Measurements from ENCODE around the gene SHROOM4.

SHROOM4 gene

DNA sequence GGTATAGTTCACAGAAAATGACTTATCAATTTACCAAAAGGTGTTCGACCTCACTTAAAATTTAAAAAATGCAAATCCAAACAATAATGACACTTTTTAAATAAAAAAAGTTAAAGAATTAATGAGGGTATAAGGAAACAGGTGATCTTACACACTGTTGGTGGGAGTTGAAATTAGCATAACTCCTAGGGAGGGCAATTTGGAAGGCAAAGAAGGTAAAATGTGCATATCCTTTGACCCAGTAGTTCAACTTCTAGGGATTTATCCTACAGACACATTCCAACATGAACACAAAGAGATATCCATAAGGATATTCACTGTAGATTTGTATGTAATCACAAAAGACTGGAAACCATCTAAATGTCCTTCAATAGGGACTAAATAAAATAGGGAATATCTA is 199.5 kb downstream of the SHROOM4 start:
- no peak for DNase-seq (ENCODE audit: low spot score)

DNA sequence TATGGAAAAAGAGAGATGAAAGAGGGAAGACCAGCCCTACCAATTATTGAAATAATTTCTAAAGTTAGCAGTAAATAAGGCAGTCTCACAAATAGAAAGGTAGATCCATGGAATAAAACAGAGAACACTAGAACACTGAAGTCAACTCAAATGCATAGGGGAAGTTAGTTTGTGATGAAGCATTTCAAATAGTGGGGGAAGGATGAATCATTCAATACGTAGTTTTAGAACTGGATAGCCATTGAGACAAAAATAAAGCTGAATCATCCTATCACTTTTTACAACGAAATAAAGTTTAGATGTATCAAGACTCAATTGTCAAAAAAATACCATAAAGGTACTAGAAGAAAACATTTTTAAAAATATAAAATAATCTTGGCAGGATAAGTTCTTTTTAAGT is 200.1 kb downstream of the SHROOM4 start:
- no peaks in the 10 kb centered on the region for H3K9me3 ChIP-seq (ENCODE audit: severe bottlenecking)
- no peaks in the 10 kb centered on the region for H3K4me1 ChIP-seq (ENCODE audit: insufficient read depth, poor library complexity, severe bottlenecking)
- no peak overlapping the region for H3K4me3 ChIP-seq (ENCODE audit: severe bottlenecking)
- no peaks in the 10 kb centered on the region for H3K27me3 ChIP-seq (ENCODE audit: insufficient read depth, poor library complexity, severe bottlenecking)
- H3K27ac ChIP-seq (ENCODE audit: poor library complexity, severe bottlenecking): no peak overlapping the region
- H3K36me3 ChIP-seq (ENCODE audit: low read depth): no peaks in the 10 kb centered on the region
- no peak for ATAC-seq (ENCODE audit: low read depth)
- TF ChIP-seq, protein P1, sequence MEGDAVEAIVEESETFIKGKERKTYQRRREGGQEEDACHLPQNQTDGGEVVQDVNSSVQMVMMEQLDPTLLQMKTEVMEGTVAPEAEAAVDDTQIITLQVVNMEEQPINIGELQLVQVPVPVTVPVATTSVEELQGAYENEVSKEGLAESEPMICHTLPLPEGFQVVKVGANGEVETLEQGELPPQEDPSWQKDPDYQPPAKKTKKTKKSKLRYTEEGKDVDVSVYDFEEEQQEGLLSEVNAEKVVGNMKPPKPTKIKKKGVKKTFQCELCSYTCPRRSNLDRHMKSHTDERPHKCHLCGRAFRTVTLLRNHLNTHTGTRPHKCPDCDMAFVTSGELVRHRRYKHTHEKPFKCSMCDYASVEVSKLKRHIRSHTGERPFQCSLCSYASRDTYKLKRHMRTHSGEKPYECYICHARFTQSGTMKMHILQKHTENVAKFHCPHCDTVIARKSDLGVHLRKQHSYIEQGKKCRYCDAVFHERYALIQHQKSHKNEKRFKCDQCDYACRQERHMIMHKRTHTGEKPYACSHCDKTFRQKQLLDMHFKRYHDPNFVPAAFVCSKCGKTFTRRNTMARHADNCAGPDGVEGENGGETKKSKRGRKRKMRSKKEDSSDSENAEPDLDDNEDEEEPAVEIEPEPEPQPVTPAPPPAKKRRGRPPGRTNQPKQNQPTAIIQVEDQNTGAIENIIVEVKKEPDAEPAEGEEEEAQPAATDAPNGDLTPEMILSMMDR (IDR thresholded peaks at IDR 0.05; ENCODE audit: poor library complexity, severe bottlenecking): no peak
- no peak for DNase-seq (ENCODE audit: low spot score)

More for the DNA sequence above, 199.5 kb downstream of the SHROOM4 start:
- TF ChIP-seq, protein P1 (IDR thresholded peaks at IDR 0.05; ENCODE audit: poor library complexity, severe bottlenecking): no peak
- no peak overlapping the region for H3K27ac ChIP-seq (ENCODE audit: poor library complexity, severe bottlenecking)
- H3K4me3 ChIP-seq (ENCODE audit: severe bottlenecking): no peak overlapping the region
- H3K9me3 ChIP-seq (ENCODE audit: severe bottlenecking): no peaks in the 10 kb centered on the region
- no peaks in the 10 kb centered on the region for H3K36me3 ChIP-seq (ENCODE audit: low read depth)
- no peak for ATAC-seq (ENCODE audit: low read depth)
- no peaks in the 10 kb centered on the region for H3K4me1 ChIP-seq (ENCODE audit: insufficient read depth, poor library complexity, severe bottlenecking)
- H3K27me3 ChIP-seq (ENCODE audit: insufficient read depth, poor library complexity, severe bottlenecking): no peaks in the 10 kb centered on the region

DNA sequence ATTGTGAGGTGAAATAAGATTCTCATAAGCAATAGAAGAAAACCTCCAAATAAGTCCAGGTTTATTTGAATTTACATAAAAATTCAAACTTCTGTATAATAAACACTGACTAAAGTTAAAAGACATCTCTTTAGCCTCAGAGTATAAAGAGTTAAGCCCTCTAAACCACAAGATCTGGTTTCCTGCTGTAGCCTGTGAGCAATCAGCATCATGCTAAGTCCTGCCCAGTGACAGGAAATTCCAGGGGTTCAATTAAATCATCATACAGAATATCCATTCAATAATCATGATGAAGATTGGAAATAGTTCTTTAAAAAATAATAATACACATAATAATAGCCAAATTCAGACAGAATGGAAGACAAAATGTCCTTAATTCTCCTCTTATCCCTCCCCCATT is 204.2 kb downstream of the SHROOM4 start:
- no peaks in the 10 kb centered on the region for H3K4me1 ChIP-seq (ENCODE audit: insufficient read depth, poor library complexity, severe bottlenecking)
- H3K27me3 ChIP-seq (ENCODE audit: insufficient read depth, poor library complexity, severe bottlenecking): no peaks in the 10 kb centered on the region
- H3K4me3 ChIP-seq (ENCODE audit: severe bottlenecking): no peak overlapping the region
- no peak for ATAC-seq (ENCODE audit: low read depth)
- no peak overlapping the region for H3K27ac ChIP-seq (ENCODE audit: poor library complexity, severe bottlenecking)
- no peak for DNase-seq (ENCODE audit: low spot score)
- no peaks in the 10 kb centered on the region for H3K9me3 ChIP-seq (ENCODE audit: severe bottlenecking)
- TF ChIP-seq, protein P1 (IDR thresholded peaks at IDR 0.05; ENCODE audit: poor library complexity, severe bottlenecking): no peak
- H3K36me3 ChIP-seq (ENCODE audit: low read depth): no peaks in the 10 kb centered on the region

DNA sequence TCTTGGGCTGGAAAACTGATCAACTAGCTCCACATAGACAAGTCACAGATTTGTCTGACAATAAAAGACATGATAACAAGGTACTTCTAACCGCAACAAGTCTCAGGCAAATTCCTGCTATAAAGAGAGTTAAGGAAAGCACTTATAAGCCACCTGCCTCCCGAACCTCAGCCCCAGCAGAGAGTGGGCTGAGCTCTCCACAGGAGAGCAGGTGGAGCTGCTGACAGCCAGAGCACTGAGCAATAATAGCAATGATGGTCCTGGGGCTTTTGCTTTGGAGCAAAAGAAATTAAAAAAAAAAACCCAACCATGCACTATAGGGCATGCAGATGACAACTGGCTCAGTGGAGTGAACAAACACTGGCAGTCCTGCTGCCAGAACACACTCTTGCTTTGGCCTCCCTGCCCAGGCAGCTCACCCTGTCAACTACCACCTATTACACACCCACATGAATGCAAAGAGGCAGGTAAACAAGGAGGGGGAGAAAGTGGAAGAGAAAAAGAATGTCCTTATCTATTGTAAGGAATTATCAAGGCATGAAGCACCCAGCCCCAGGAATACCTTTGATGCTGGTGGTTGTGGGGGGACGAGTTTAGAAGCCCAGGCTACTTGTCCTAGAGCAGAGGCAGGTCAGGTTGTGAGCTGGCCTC is 207.6 kb downstream of the SHROOM4 start:
- Histone ChIP-seq H3K4me1 (ENCODE audit: insufficient read depth, poor library complexity, severe bottlenecking) (no peaks in the 10 kb centered on the region), H3K9me3 (ENCODE audit: severe bottlenecking) (no peaks in the 10 kb centered on the region), H3K27me3 (ENCODE audit: insufficient read depth, poor library complexity, severe bottlenecking) (no peaks in the 10 kb centered on the region), H3K36me3 (ENCODE audit: low read depth) (no peaks in the 10 kb centered on the region), H3K27ac (ENCODE audit: poor library complexity, severe bottlenecking) (no peak overlapping the region), H3K4me3 (ENCODE audit: severe bottlenecking) (no peak overlapping the region)
- TF ChIP-seq, protein P1 (IDR thresholded peaks at IDR 0.05; ENCODE audit: poor library complexity, severe bottlenecking): no peak
- DNase-seq (ENCODE audit: low spot score) (no peak), ATAC-seq (ENCODE audit: low read depth) (no peak)

DNA sequence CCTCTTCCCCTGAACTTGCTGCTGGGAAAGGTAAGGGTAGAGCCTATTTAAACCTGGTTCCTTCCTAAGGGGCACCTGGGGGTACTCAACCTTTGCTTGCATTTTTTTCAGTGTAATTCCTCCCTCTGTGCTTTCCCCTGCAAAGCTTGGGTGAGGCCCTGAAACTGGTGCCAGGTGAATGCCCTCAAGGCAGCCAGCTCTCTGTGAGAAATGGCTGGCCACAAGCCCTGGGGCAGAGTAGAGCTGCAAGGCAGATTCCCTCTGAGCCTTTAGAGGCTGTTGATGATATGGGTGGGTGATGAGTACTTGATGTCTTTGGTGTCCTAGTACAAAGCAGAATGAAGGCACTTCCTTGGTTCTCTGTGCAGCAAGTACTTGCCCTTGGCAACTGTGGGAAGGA is 217.9 kb downstream of the SHROOM4 start:
- Histone ChIP-seq H3K4me3 (ENCODE audit: severe bottlenecking) (no peak overlapping the region), H3K27me3 (ENCODE audit: insufficient read depth, poor library complexity, severe bottlenecking) (no peaks in the 10 kb centered on the region), H3K27ac (ENCODE audit: poor library complexity, severe bottlenecking) (no peak overlapping the region), H3K9me3 (ENCODE audit: severe bottlenecking) (no peaks in the 10 kb centered on the region), H3K4me1 (ENCODE audit: insufficient read depth, poor library complexity, severe bottlenecking) (no peaks in the 10 kb centered on the region), H3K36me3 (ENCODE audit: low read depth) (no peaks in the 10 kb centered on the region)
- TF ChIP-seq, protein P1 (IDR thresholded peaks at IDR 0.05; ENCODE audit: poor library complexity, severe bottlenecking): no peak
- no peak for DNase-seq (ENCODE audit: low spot score)
- ATAC-seq (ENCODE audit: low read depth): no peak

All from RWPE2 (cell line).